Measurements from ENCODE around the gene UTP4. TPM values are rescaled to one million over a fixed set of nuclear protein-coding genes. Genes with fewer than 3 reads are reported as not detected.

The UTP4 gene
- total RNA-seq, 1 experiment from 2014 or later, result 125 TPM

Other genes starting within 250 kb of the UTP4 start
- gene HAS3, start 27.0 kb upstream of the UTP4 start, total RNA-seq (2021; ENCODE audit: unreplicated experiment), result 140 TPM
- 184 TPM for gene CHTF8, start 61 bp upstream of the UTP4 start, total RNA-seq (2021; ENCODE audit: unreplicated experiment)
- gene SNTB2, start 54.5 kb downstream of the UTP4 start, total RNA-seq (2021; ENCODE audit: unreplicated experiment), result 38.1 TPM
- 42.2 TPM for gene VPS4A, start 178.7 kb downstream of the UTP4 start, total RNA-seq (2021; ENCODE audit: unreplicated experiment)
- 33.9 TPM for gene PDF, start 197.9 kb downstream of the UTP4 start, total RNA-seq (2021; ENCODE audit: unreplicated experiment)
- 50.3 TPM for gene COG8, start 206.9 kb downstream of the UTP4 start, total RNA-seq (2021; ENCODE audit: unreplicated experiment)
- 62.8 TPM for gene NIP7, start 207.1 kb downstream of the UTP4 start, total RNA-seq (2021; ENCODE audit: unreplicated experiment)
- 0.91 TPM for gene TMED6, start 219.1 kb downstream of the UTP4 start, total RNA-seq (2021; ENCODE audit: unreplicated experiment)

Data from HCT116 (cell line).